ENCODE measurements around the gene TBC1D1. TPM values are rescaled to one million over a fixed set of nuclear protein-coding genes. Genes with fewer than 3 reads are reported as not detected.

Gene TBC1D1
- total RNA-seq, 1 donor from 2014 or later: 96.0 TPM

- H3K4me1 ChIP-seq: peaks cover 31% of the 10 kb centered on the region
- H3K9me3 ChIP-seq: no peaks in the 10 kb centered on the region
- no peaks in the 10 kb centered on the region for H3K36me3 ChIP-seq
- no peak for DNase-seq (ENCODE audit: extremely low spot score in 2 of 2)
- intact Hi-C loops (cut with DNase I): no loop called here
- no peak for TF ChIP-seq POLR2AphosphoS5 (IDR thresholded peaks at IDR 0.05; ENCODE audit: insufficient read depth in 1 of 2, low read depth in 1 of 2)
- no peak for TF ChIP-seq POLR2A (IDR thresholded peaks at IDR 0.05)
- TF ChIP-seq CTCF (IDR thresholded peaks at IDR 0.05): no peak
- H3K27ac ChIP-seq: no peak overlapping the region
- no peaks in the 10 kb centered on the region for H3K27me3 ChIP-seq
- no peak overlapping the region for H3K4me3 ChIP-seq
Measured at GRCh38 chr4:38164346-38164745, 273.5 kb downstream of the TBC1D1 start.

DNA sequence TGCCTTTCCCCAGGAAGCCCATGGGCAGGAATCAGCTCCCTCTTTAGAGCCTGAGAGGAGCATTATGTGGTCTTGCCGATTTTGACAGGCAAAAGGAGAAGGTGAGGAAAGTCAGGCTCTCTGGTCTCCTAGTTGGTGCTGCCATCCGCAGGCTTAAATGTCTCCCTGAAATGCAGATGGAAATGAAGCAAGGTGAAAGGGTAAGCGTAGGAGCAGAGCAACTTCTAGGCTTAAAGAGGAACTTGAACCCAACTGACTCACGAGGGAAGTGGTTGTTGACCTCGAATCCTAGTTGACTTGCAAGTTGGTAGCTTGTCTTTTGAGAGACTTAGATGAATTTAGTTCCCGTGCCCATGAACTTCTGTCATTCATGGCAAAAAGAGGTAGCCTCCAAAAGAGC is 275.2 kb downstream of the TBC1D1 start:
- H3K4me1 ChIP-seq: peaks cover 26% of the 10 kb centered on the region

DNA sequence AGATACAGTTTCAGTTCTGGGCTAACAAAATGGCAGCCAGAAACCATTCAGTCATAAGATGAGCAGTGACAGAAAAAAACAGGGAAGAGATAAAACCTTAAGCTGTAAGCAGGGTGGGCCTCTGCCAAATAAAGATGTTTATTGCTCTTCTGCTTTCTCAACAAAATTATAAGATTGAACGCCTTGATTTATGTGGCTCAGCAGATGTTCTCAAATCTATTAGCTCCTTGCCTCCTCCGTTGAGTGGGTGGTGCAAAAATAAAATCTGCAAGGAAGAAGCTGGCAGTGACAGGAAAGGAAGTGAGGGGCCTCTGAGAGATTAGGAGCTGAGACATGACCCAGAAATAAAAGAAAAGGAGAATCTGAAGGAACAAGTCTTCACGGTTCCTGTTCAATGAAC is 275.9 kb downstream of the TBC1D1 start:
- H3K4me1 ChIP-seq: peaks cover 22% of the 10 kb centered on the region
- no peaks in the 10 kb centered on the region for H3K36me3 ChIP-seq
- no peak for TF ChIP-seq CTCF (IDR thresholded peaks at IDR 0.05)
- DNase-seq (ENCODE audit: extremely low spot score in 2 of 2): no peak
- H3K9me3 ChIP-seq: no peaks in the 10 kb centered on the region
- intact Hi-C loops (cut with DNase I): no loop called here
- H3K4me3 ChIP-seq: no peak overlapping the region
- H3K27me3 ChIP-seq: no peaks in the 10 kb centered on the region
- no peak overlapping the region for H3K27ac ChIP-seq

More for the DNA sequence above, 275.2 kb downstream of the TBC1D1 start:
- H3K36me3 ChIP-seq: no peaks in the 10 kb centered on the region
- no peak for DNase-seq (ENCODE audit: extremely low spot score in 2 of 2)
- H3K27ac ChIP-seq: no peak overlapping the region
- H3K27me3 ChIP-seq: no peaks in the 10 kb centered on the region
- H3K9me3 ChIP-seq: no peaks in the 10 kb centered on the region
- intact Hi-C loops (cut with DNase I): no loop called here
- TF ChIP-seq POLR2AphosphoS5 (IDR thresholded peaks at IDR 0.05; ENCODE audit: insufficient read depth in 1 of 2, low read depth in 1 of 2) (no peak), CTCF (IDR thresholded peaks at IDR 0.05) (no peak), POLR2A (IDR thresholded peaks at IDR 0.05) (no peak)
- no peak overlapping the region for H3K4me3 ChIP-seq

GRCh38 chr4:38167973-38168372 is 277.1 kb downstream of the TBC1D1 start:
- intact Hi-C loops (cut with DNase I): no loop called here
- TF ChIP-seq CTCF (IDR thresholded peaks at IDR 0.05): no peak
- TF ChIP-seq POLR2A (IDR thresholded peaks at IDR 0.05): no peak
- no peak for TF ChIP-seq POLR2AphosphoS5 (IDR thresholded peaks at IDR 0.05; ENCODE audit: insufficient read depth in 1 of 2, low read depth in 1 of 2)
- no peak for DNase-seq (ENCODE audit: extremely low spot score in 2 of 2)
- H3K9me3 ChIP-seq: no peaks in the 10 kb centered on the region
- H3K27me3 ChIP-seq: no peaks in the 10 kb centered on the region
- H3K27ac ChIP-seq: no peak overlapping the region
- H3K4me1 ChIP-seq: peaks cover 22% of the 10 kb centered on the region
- H3K4me3 ChIP-seq: no peak overlapping the region
- no peaks in the 10 kb centered on the region for H3K36me3 ChIP-seq

GRCh38 chr4:38169524-38169923 is 278.6 kb downstream of the TBC1D1 start:
- TF ChIP-seq CTCF (IDR thresholded peaks at IDR 0.05) (no peak), POLR2AphosphoS5 (IDR thresholded peaks at IDR 0.05; ENCODE audit: insufficient read depth in 1 of 2, low read depth in 1 of 2) (peak in 1 of 2 donors; percentile 12)

More at GRCh38 chr4:38169524-38169923, 278.6 kb downstream of the TBC1D1 start:
- Histone ChIP-seq H3K4me1 (peaks cover 22% of the 10 kb centered on the region), H3K27me3 (no peaks in the 10 kb centered on the region), H3K27ac (no peak overlapping the region), H3K4me3 (no peak overlapping the region), H3K36me3 (no peaks in the 10 kb centered on the region), H3K9me3 (no peaks in the 10 kb centered on the region)
- intact Hi-C loops (cut with DNase I): no loop called here
- no peak for DNase-seq (ENCODE audit: extremely low spot score in 2 of 2)

All from vagina (tissue), 2 donors.